Adrenal gland (tissue), 12 donors: Measurements from ENCODE around the gene AFF1. TPM values are rescaled to one million over a fixed set of nuclear protein-coding genes. Genes with fewer than 3 reads are reported as not detected.
A peak's percentile ranks its signal among the peaks of the same experiment; 100 is the strongest.

Source experiments
- DNase-seq, 7 donors: peaks; one replicate each; pipeline ENCODE4 v3.0.0-alpha.2; 2019 to 2020
- H3K27ac ChIP-seq, 5 donors: fragments of 200-600 bp; sonication (generic) in 4 of 5; 1 replicate in 3 of 5; 2 replicates in 2 of 5; pipeline versions ENCODE4 v1.5.1 to v1.8.0; 2016 to 2020; ENCODE audit warnings: mild to moderate bottlenecking in 1 of 5
- H3K27me3 ChIP-seq: fragments of 200-600 bp; 2 replicates; pipeline ENCODE4 v1.8.0; 2021
- H3K36me3 ChIP-seq, 2 donors: fragments of 200-600 bp; replicated peaks in 1 of 2; 1 replicate in 1 of 2; 2 replicates in 1 of 2; pipeline versions ENCODE4 v1.5.1 to v1.8.0; 2018 to 2022
- H3K4me1 ChIP-seq, 2 donors: fragments of 200-600 bp; replicated peaks in 1 of 2; 1 replicate in 1 of 2; 2 replicates in 1 of 2; pipeline versions ENCODE4 v1.5.1 to v1.8.0; 2018 to 2021
- H3K4me3 ChIP-seq, 4 donors: fragments of 200-600 bp; sonication (generic) in 3 of 4; one replicate each; pipeline ENCODE4 v1.5.1; 2016 to 2018
- H3K9me3 ChIP-seq, 3 donors: fragments of 200-600 bp; sonication (generic) in 1 of 3; replicated peaks in 1 of 3; 1 replicate in 2 of 3; 2 replicates in 1 of 3; pipeline versions ENCODE4 v1.5.1 to v1.8.0; 2016 to 2021
- CTCF ChIP-seq, 6 experiments: fragments of 450-650 bp in 4 of 6; fragments of 200-600 bp in 2 of 6; sonication (generic) in 1 of 6; IDR thresholded peaks; 1 replicate in 5 of 6; 2 replicates in 1 of 6; pipeline versions ENCODE4 v1.5.1 to v1.8.0; 2016 to 2021; ENCODE audit warnings: antibody characterized with exemption in 6 of 6, mild to moderate bottlenecking in 2 of 6, moderate library complexity in 1 of 6
- POLR2A ChIP-seq, 2 donors: fragments of 450-650 bp; IDR thresholded peaks; one replicate each; pipeline ENCODE4 v1.6.1; 2017; ENCODE audit warnings: antibody characterized with exemption in 2 of 2, mild to moderate bottlenecking in 2 of 2, moderate library complexity in 1 of 2
- WGBS, 4 donors: extraction: QIAGEN DNeasy Blood & Tissue Kit in 2 of 4; methylation state at CpG; one replicate each; pipeline versions ENCODE4 v1.1.5 to v1.1.7; 2013 to 2017; 5-methylcytosine and 5-hydroxymethylcytosine counted together
- intact Hi-C, 2 donors: fragments of 100-400 bp; cut with DNase I; formaldehyde crosslinking; loops; one replicate each; pipeline versions ENCODE4 v1.14.1 to v1.15.0; 2022 to 2023
- polyA plus RNA-seq, 3 donors: library from polyadenylated mRNA; stranded (reverse); fragments of 200-250 nt in 2 of 3; fragments of 350-450 nt in 1 of 3; fragmentation: Illumina TruSeq in 1 of 3; extraction: RNeasy Lipid Tissue Mini Kit (QIAGEN cat#74804) in 1 of 3; gene quantifications; one replicate each; pipeline ENCODE4 v1.2.3, GENCODE V29; 2013 to 2014
- total RNA-seq, 9 donors: library from RNA; depleted of rRNA in 4 of 9; stranded (reverse); fragments of >200 nt in 4 of 9; fragments of 120-200 nt in 1 of 9; fragmentation: NEBNext Ultra II Directional in 1 of 9; extraction: Animal tissue kit (Norgen Biotek cat#: 25700) in 1 of 9; gene quantifications; one replicate each; pipeline versions ENCODE4 v1.1.0 to v1.2.4, GENCODE V29; 2013 to 2023
- donor health status: healthy with polysubstance abuse.
- donor health status: Bipolar disorder and iron deficiency.
- donor health status: DM: yes; HTN: yes; CAD: no.
- donor health status: DM: no; HTN: no; CAD: no.
- donor health status: DM: no; HTN: no; CAD: no.
- donor health status: DM: yes; HTN: yes; CAD: no.

The AFF1 gene
- total and polyA plus RNA-seq, 12 donors = 9.9 to 109 (median 52.3) TPM

- Histone ChIP-seq H3K27me3 (no peaks in the 10 kb centered on the region), H3K27ac (no peak overlapping the region), H3K4me3 (no peak overlapping the region), H3K4me1 (no peaks in the 10 kb centered on the region), H3K9me3 (no peaks in the 10 kb centered on the region), H3K36me3 (no peaks in the 10 kb centered on the region)
- intact Hi-C loops = no loop called here
- DNase-seq = no peak
- 89 to 95% (median 94%) methylated on average over 4 of the region's 4 CpGs for WGBS, 4 donors
- TF ChIP-seq POLR2A (IDR thresholded peaks at IDR 0.05) (no peak), CTCF (IDR thresholded peaks at IDR 0.05) (no peak)
These were observed 17.4 kb upstream of the AFF1 start for GRCh38 chr4:86917212-86918039.

GRCh38 chr4:86918539-86919072 is 16.2 kb upstream of the AFF1 start:
- WGBS, 4 donors = 8 to 42% (median 26%) methylated on average over 3 of the region's 3 CpGs
- intact Hi-C loops = no loop called here

GRCh38 chr4:86919561-86920223 is 15.1 kb upstream of the AFF1 start:
- Histone ChIP-seq H3K9me3 (no peaks in the 10 kb centered on the region), H3K36me3 (no peaks in the 10 kb centered on the region), H3K4me1 (no peaks in the 10 kb centered on the region), H3K27ac (peak overlapping the region in 2 of 5 donors; percentile 45 to 48), H3K4me3 (no peak overlapping the region), H3K27me3 (no peaks in the 10 kb centered on the region)
- no peak for TF ChIP-seq CTCF (IDR thresholded peaks at IDR 0.05)
- intact Hi-C loops = loop anchor here (5.0 to 10.0 kb wide), 3 partner anchors 168 to 318 kb away; no protein-coding TSS in a partner anchor
- WGBS, 4 donors = 91 to 96% (median 93%) methylated on average over 4 of the region's 4 CpGs
- no peak for DNase-seq

More at GRCh38 chr4:86918539-86919072, 16.2 kb upstream of the AFF1 start:
- H3K36me3 ChIP-seq = no peaks in the 10 kb centered on the region
- no peaks in the 10 kb centered on the region for H3K9me3 ChIP-seq
- no peaks in the 10 kb centered on the region for H3K27me3 ChIP-seq
- H3K4me1 ChIP-seq = no peaks in the 10 kb centered on the region
- TF ChIP-seq CTCF (IDR thresholded peaks at IDR 0.05) (no peak), POLR2A (IDR thresholded peaks at IDR 0.05) (no peak)
- H3K27ac ChIP-seq = peak overlapping the region in 3 of 5 donors; percentile 48 to 70 (median 60)
- peak; percentile 46 to 80 (median 75) for DNase-seq
- H3K4me3 ChIP-seq = no peak overlapping the region

GRCh38 chr4:86921608-86922252 is 13.1 kb upstream of the AFF1 start:
- TF ChIP-seq CTCF (IDR thresholded peaks at IDR 0.05) = no peak
- no peak for TF ChIP-seq POLR2A (IDR thresholded peaks at IDR 0.05)
- Histone ChIP-seq H3K9me3 (no peaks in the 10 kb centered on the region), H3K4me3 (no peak overlapping the region), H3K27me3 (no peaks in the 10 kb centered on the region), H3K4me1 (no peaks in the 10 kb centered on the region), H3K27ac (no peak overlapping the region), H3K36me3 (no peaks in the 10 kb centered on the region)
- peak in 2 of 7 donors; percentile 13 to 28 for DNase-seq
- WGBS, 4 donors = 59 to 74% (median 71%) methylated on average over 1 of the region's 1 CpG
- intact Hi-C loops = loop anchor here (5.0 to 10.0 kb wide), 3 partner anchors 166 to 316 kb away; no protein-coding TSS in a partner anchor
